Psoas muscle (tissue), 8 donors: ENCODE data around the gene DNAH2. TPM values are rescaled to one million over a fixed set of nuclear protein-coding genes. Genes with fewer than 3 reads are reported as not detected.

Source experiments
- ATAC-seq, 4 donors: fragments of 200-7000 bp; cut with Tn5 transposase; one replicate each; pipeline ENCODE4 v1.9.1; 2020; ENCODE audit warnings: moderate library complexity in 3 of 4, mild to moderate bottlenecking in 2 of 4
- DNase-seq, 2 donors: peaks; one replicate each; pipeline ENCODE4 v3.0.0-alpha.2; 2020
- H3K27ac ChIP-seq: fragments of 200-600 bp; one replicate; pipeline ENCODE4 v1.8.0; 2022
- H3K27me3 ChIP-seq, 3 donors: fragments of 200-600 bp in 1 of 3; one replicate each; pipeline versions ENCODE4 v1.6.1 to v1.8.0; 2013 to 2022; ENCODE audit warnings: low read length in 2 of 3, mild to moderate bottlenecking in 2 of 3, moderate library complexity in 1 of 3; ENCODE audit not compliant: insufficient read depth in 3 of 3
- H3K36me3 ChIP-seq, 2 donors: fragments of 200-600 bp in 1 of 2; one replicate each; pipeline versions ENCODE4 v1.6.1 to v1.8.0; 2013 to 2022; ENCODE audit warnings: low read depth in 1 of 2, mild to moderate bottlenecking in 1 of 2, moderate library complexity in 1 of 2; ENCODE audit not compliant: insufficient read depth in 1 of 2
- H3K4me1 ChIP-seq: fragments of 200-600 bp; one replicate; pipeline ENCODE4 v1.8.0; 2022
- H3K4me3 ChIP-seq: fragments of 200-600 bp; one replicate; pipeline ENCODE4 v1.8.0; 2022; ENCODE audit warnings: mild to moderate bottlenecking
- H3K9me3 ChIP-seq: fragments of 200-600 bp; one replicate; pipeline ENCODE4 v1.8.0; 2022
- WGBS, 3 donors: extraction: QIAGEN DNeasy Blood & Tissue Kit; methylation state at CpG; one replicate each; pipeline versions ENCODE4 v1.1.6 to v1.1.7; 2013; 5-methylcytosine and 5-hydroxymethylcytosine counted together
- intact Hi-C, 2 donors: fragments of 100-400 bp; cut with DNase I; formaldehyde crosslinking; loops; one replicate each; pipeline versions ENCODE4 v1.11.0 to v1.14.2; 2022
- polyA plus RNA-seq, 3 donors: library from polyadenylated mRNA; stranded (reverse); fragments of 200-250 nt; gene quantifications; one replicate each; pipeline ENCODE4 v1.2.3, GENCODE V29; 2013
- total RNA-seq, 4 donors: library from RNA; stranded (reverse); fragmentation: NEBNext Ultra II Directional in 2 of 4; extraction: Animal tissue kit (Norgen Biotek cat#: 25700) in 2 of 4; gene quantifications; one replicate each; pipeline versions ENCODE4 v1.2.1 to v1.2.4, GENCODE V29; 2021 to 2023
- TF ChIP-seq, protein P1 (sequence below): fragments of 200-600 bp; IDR thresholded peaks from one replicate; pipeline ENCODE4 v1.8.0; 2022; ENCODE audit warnings: antibody characterized with exemption
- donor health status: healthy with polysubstance abuse.
- donor health status: DM: no; HTN: no; CAD: no; lungs with moderate emphysema.
- donor health status: Bipolar disorder and iron deficiency.
- donor health status: healthy.
- donor health status: DM: yes; HTN: yes; CAD: no.
- donor health status: DM: no; HTN: no; CAD: no.
- donor health status: DM: no; HTN: no; CAD: no.
- donor health status: DM: yes; HTN: yes; CAD: no.

Gene DNAH2
- total and polyA plus RNA-seq, 7 donors = 0.01 to 0.10 (median 0.06) TPM

DNA sequence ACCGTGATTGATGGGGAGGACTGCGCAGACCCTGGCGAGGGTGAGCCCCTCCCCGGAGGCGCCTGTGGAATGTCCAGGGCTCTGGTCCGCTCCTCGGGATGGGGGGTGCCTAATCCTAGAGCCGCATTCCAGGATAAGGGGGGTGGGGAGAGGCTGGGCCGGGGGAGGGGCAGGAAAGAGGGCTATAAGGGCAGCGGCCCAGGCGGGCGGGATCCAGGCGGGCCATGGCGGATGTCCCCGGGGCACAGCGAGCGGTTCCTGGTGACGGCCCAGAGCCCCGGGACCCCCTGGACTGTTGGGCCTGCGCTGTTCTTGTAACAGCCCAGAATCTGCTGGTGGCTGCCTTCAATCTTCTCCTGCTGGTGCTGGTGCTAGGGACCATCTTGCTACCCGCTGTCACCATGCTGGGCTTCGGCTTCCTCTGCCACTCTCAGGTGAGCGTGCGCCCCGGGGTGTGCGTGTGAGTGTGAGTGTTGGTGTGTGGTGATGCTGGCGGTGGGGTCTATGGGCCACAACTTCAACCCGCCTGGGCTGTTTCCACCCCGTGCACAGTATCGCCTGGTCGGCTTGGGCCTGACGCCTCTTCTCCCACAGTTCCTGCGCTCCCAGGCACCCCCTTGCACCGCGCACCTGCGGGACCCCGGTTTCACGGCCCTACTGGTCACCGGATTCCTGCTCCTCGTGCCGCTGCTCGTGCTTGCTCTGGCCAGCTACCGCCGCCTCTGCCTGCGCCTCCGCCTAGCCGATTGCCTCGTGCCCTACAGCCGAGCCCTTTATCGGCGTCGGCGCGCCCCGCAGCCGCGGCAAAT is 137.5 kb downstream of the DNAH2 start, which contains the start of gene TMEM88:
Gene TMEM88, plus strand, starts transcription at position 216 of the 809 bp plus-strand sequence. Its CDS starts 9 bp downstream, at position 225.
- ATAC-seq = no peak
- Histone ChIP-seq H3K27me3 (no peaks in the 10 kb centered on the region), H3K9me3 (no peaks in the 10 kb centered on the region), H3K27ac (peak within 1 kb of the TSS; percentile 93), H3K4me1 (peaks cover 31% of the 10 kb centered on the region), H3K4me3 (peak within 1 kb of the TSS; percentile 86), H3K36me3 (peaks cover 3 to 45% of the 10 kb centered on the region in 2 donors)
- intact Hi-C loops = loop anchor here in 1 of 2 donors (5.0 kb wide), 1 partner anchor 113 kb away; no protein-coding TSS in a partner anchor
- TF ChIP-seq, protein P1, sequence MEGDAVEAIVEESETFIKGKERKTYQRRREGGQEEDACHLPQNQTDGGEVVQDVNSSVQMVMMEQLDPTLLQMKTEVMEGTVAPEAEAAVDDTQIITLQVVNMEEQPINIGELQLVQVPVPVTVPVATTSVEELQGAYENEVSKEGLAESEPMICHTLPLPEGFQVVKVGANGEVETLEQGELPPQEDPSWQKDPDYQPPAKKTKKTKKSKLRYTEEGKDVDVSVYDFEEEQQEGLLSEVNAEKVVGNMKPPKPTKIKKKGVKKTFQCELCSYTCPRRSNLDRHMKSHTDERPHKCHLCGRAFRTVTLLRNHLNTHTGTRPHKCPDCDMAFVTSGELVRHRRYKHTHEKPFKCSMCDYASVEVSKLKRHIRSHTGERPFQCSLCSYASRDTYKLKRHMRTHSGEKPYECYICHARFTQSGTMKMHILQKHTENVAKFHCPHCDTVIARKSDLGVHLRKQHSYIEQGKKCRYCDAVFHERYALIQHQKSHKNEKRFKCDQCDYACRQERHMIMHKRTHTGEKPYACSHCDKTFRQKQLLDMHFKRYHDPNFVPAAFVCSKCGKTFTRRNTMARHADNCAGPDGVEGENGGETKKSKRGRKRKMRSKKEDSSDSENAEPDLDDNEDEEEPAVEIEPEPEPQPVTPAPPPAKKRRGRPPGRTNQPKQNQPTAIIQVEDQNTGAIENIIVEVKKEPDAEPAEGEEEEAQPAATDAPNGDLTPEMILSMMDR = no peak
- 53 to 57% (median 57%) methylated on average over 47 to 57 of the region's 57 CpGs for WGBS, 3 donors
- DNase-seq = peak in 1 of 2 donors; percentile 64

DNA sequence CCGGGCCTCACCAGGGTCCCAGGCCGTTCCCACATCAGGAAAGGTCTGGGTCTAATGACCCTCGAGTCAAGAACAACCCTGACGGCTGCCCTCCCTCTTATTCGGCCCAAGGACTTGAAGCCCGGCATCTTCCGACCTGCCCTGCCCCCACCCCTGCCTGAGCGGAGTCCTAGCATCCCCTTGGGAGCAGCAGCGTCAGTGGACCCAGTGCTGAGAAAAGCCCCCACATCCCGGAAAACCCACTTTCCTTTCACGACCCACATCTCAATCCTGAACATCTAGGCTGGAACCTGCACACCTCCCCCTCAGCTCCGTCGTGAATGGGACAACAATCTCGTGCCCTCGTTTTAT is 138.1 kb downstream of the DNAH2 start:
- WGBS, 3 donors = 28 to 37% (median 31%) methylated on average over 15 of the region's 15 CpGs
- no peak for ATAC-seq

DNA sequence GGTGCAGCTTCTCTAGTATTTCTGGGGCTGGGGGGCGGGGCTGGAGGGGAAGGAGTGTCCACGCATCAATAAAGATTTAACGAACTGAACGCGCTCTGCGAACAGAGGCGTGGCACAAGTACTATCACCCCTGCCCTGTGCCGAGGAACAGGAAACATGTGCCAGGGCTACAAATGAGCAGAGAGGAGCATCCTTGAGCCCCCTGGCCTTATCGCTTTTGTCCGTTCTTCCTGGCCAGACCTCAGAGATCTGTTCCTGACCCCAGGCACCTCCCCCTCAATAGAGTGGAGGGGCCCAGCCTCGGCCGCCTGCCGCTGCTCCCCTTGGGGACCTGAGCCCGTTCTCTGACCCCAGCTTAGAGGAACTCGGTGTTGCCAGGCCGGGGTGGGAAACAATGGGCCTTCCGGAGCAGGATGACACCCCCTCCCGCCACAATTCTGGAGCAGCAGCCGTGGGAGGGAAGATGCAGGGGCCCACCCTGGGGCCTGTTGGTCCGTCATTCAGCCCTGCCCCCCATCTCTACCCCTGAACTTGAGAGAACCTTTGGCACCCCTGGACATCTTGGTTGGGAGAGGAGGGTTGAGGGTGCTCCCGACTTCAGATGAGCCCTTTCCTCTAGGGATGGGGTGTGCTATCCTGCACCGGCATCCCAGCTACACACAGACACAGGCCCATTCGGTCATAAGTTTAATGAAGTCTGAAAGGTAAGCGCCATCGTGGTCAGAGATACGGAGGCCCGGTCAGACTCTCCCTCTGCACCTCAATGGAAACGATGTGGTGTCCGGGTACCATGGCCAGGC is 138.7 kb downstream of the DNAH2 start:
- peaks cover 31% of the 10 kb centered on the region for H3K4me1 ChIP-seq
- H3K9me3 ChIP-seq = no peaks in the 10 kb centered on the region
- H3K36me3 ChIP-seq = peaks cover 3 to 45% of the 10 kb centered on the region in 2 donors
- 14 to 16% (median 14%) methylated on average over 28 to 29 of the region's 29 CpGs for WGBS, 3 donors
- TF ChIP-seq, protein P1 = no peak
- no peaks in the 10 kb centered on the region for H3K27me3 ChIP-seq
- peak overlapping the region; percentile 86 for H3K4me3 ChIP-seq
- intact Hi-C loops = no loop called here
- no peak for ATAC-seq
- DNase-seq = peak; percentile 66 to 84
- H3K27ac ChIP-seq = peak overlapping the region; percentile 93

More for the DNA sequence above, 138.1 kb downstream of the DNAH2 start:
- peak overlapping the region; percentile 93 for H3K27ac ChIP-seq
- peak overlapping the region; percentile 86 for H3K4me3 ChIP-seq
- H3K27me3 ChIP-seq = no peaks in the 10 kb centered on the region
- TF ChIP-seq, protein P1 = no peak
- peak in 1 of 2 donors; percentile 68 for DNase-seq
- H3K36me3 ChIP-seq = peaks cover 3 to 45% of the 10 kb centered on the region in 2 donors
- peaks cover 31% of the 10 kb centered on the region for H3K4me1 ChIP-seq
- intact Hi-C loops = no loop called here
- no peaks in the 10 kb centered on the region for H3K9me3 ChIP-seq

DNA sequence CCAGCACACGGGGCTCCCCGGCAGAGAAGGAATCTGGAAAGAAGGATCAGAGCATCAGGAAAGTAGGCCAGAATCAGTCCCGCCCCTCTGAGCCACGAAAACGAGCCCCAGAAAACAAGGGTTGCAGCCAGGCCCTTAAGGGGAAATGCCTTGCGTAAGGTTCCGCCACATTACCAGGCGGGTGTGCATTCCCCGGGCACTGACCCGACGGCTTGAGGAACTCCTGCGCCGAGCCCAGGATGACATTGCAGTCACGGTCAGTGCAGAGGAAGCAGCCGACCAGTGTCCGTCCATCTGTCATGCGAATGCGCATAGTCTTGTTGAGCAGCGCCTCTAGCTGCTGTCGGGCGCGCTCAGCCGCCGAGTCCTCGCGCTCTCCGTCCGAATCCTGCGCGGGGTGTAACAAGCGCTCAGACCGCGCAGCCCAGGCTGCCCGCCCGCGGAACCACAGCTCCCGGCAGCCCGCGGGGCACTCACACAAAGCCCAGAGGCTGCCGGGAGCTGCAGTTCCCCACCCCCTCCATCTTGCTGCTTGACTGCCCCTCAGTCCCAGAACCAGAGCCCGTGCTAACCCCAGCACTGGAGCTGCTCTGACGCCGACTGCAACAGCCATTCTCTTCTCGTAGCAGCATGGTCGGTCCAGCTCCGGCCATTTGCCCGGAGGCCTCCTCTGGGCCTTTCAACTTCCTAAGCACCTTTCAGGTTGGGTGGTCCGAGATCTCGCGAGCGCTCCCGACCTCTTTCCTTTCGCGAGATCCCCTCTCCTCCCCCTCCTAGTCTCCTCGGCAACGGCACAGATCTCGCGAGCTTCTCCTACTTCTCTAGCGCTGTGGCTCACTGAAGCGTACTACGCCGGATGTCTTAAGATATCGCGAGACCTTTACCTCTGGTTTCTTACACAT is 139.5 kb downstream of the DNAH2 start, which contains the start of gene NAA38:
Gene NAA38, minus strand, starts transcription at position 749 of the 902 bp plus-strand sequence. Its CDS starts 96 bp downstream, at position 653.
- Histone ChIP-seq H3K27ac (peak within 1 kb of the TSS; percentile 93), H3K36me3 (peaks cover 5 to 47% of the 10 kb centered on the region in 2 donors), H3K9me3 (no peaks in the 10 kb centered on the region), H3K27me3 (no peaks in the 10 kb centered on the region), H3K4me1 (peaks cover 28% of the 10 kb centered on the region), H3K4me3 (peak within 1 kb of the TSS; percentile 86)
- intact Hi-C loops = loop anchor here in 1 of 2 donors (1.0 kb wide), 1 partner anchor 14 kb away; no protein-coding TSS in a partner anchor
- ATAC-seq (peak; percentile 88 to 92 (median 90)), DNase-seq (peak; percentile 96 to 98)
- WGBS, 3 donors = 0 to 1% (median 0%) methylated on average over 62 to 64 of the region's 64 CpGs
- TF ChIP-seq, protein P1 = peak; percentile 43
